A673 (cell line): ENCODE data around the gene BEND6. TPM values are rescaled to one million over a fixed set of nuclear protein-coding genes. Genes with fewer than 3 reads are reported as not detected.
A peak's percentile ranks its signal among the peaks of the same experiment; 100 is the strongest.

ENCODE experiments used
- BruUV-seq: library from RNA; stranded (reverse); fragments of 400-500 nt; replicated peaks from 2 replicates; lab custom pipeline; 2021; lab: Mats Ljungman, UMichigan
- CTCF ChIA-PET: fragments of 300-600 bp; sonication (Branson Sonifier 250); formaldehyde crosslinking; loops from one replicate; lab custom pipeline; 2022; ENCODE audit warnings: antibody characterized with exemption; lab: Charles Lee
- POLR2A ChIA-PET: fragments of 300-600 bp; sonication (Branson Sonifier 250); formaldehyde crosslinking; loops from one replicate; lab custom pipeline; 2022; ENCODE audit warnings: antibody characterized with exemption; ENCODE audit not compliant: low non-redundant PET; lab: Charles Lee
- DNase-seq: peaks from one replicate; pipeline ENCODE4 v3.0.0-alpha.2; 2015; ENCODE audit warnings: low spot score
- H3K27ac ChIP-seq: fragments of 200-600 bp; sonication (generic); 2 replicates; pipeline ENCODE4 v1.5.1; 2016; ENCODE audit warnings: mixed run types, low read depth, mild to moderate bottlenecking, mixed read lengths, antibody characterized with exemption, low read length; ENCODE audit not compliant: poor library complexity, severe bottlenecking
- H3K27me3 ChIP-seq: fragments of 200-600 bp; sonication (generic); replicated peaks from 2 replicates; pipeline ENCODE4 v1.6.1; 2017; ENCODE audit warnings: mixed run types, low read depth, mild to moderate bottlenecking, mixed read lengths, antibody characterized with exemption, low read length; ENCODE audit not compliant: insufficient read depth, poor library complexity
- H3K36me3 ChIP-seq: fragments of 200-600 bp; sonication (generic); 2 replicates; pipeline ENCODE4 v1.6.1; 2016; ENCODE audit warnings: mixed run types, mild to moderate bottlenecking, mixed read lengths, antibody characterized with exemption, low read length; ENCODE audit not compliant: insufficient read depth, poor library complexity, severe bottlenecking
- H3K4me1 ChIP-seq: fragments of 200-600 bp; sonication (generic); 2 replicates; pipeline ENCODE4 v1.6.1; 2017; ENCODE audit warnings: mixed run types, mild to moderate bottlenecking, mixed read lengths, antibody characterized with exemption, low read length; ENCODE audit not compliant: insufficient read depth, poor library complexity, severe bottlenecking
- H3K4me3 ChIP-seq: fragments of 200-600 bp; sonication (generic); 2 replicates; pipeline ENCODE4 v1.5.1; 2016; ENCODE audit warnings: low read depth, mixed run types, mild to moderate bottlenecking, mixed read lengths, low read length; ENCODE audit not compliant: poor library complexity, severe bottlenecking
- H3K9me3 ChIP-seq: fragments of 200-600 bp; sonication (generic); 2 replicates; pipeline ENCODE4 v1.6.1; 2016; ENCODE audit warnings: mixed run types, low read depth, mild to moderate bottlenecking, mixed read lengths, antibody characterized with exemption, low read length; ENCODE audit not compliant: poor library complexity, severe bottlenecking
- EZH2 ChIP-seq: fragments of 200-600 bp; sonication (generic); IDR thresholded peaks from 2 replicates; pipeline ENCODE4 v1.6.1; 2017; ENCODE audit warnings: borderline replicate concordance, low read depth, mild to moderate bottlenecking, mixed read lengths, antibody characterized with exemption, low read length; ENCODE audit not compliant: poor library complexity, severe bottlenecking
- intact Hi-C: fragments of 100-400 bp; cut with micrococcal nuclease; formaldehyde crosslinking; loops from one replicate; pipeline ENCODE4 v1.10.0; 2022; ENCODE audit not compliant: unreplicated experiment
- total RNA-seq: library from RNA; stranded (reverse); gene quantifications from 2 replicates; pipeline ENCODE4 v1.2.3, GENCODE V29; 2021
- TF ChIP-seq, protein P1 (sequence below): fragments of 300-800, 200-600 bp; sonication (generic); conservative IDR thresholded peaks from 2 replicates; pipeline ENCODE4 v1.5.1; 2017; ENCODE audit warnings: low read depth, mild to moderate bottlenecking, antibody characterized with exemption, low read length, moderate library complexity, mixed read lengths

BEND6 gene
- total RNA-seq, 1 experiment from 2014 or later: 5.3 TPM

GRCh38 chr6:56949925-56950495 lies 4.9 kb upstream of the BEND6 start:
- TF ChIP-seq EZH2: no peak
- TF ChIP-seq, protein P1, sequence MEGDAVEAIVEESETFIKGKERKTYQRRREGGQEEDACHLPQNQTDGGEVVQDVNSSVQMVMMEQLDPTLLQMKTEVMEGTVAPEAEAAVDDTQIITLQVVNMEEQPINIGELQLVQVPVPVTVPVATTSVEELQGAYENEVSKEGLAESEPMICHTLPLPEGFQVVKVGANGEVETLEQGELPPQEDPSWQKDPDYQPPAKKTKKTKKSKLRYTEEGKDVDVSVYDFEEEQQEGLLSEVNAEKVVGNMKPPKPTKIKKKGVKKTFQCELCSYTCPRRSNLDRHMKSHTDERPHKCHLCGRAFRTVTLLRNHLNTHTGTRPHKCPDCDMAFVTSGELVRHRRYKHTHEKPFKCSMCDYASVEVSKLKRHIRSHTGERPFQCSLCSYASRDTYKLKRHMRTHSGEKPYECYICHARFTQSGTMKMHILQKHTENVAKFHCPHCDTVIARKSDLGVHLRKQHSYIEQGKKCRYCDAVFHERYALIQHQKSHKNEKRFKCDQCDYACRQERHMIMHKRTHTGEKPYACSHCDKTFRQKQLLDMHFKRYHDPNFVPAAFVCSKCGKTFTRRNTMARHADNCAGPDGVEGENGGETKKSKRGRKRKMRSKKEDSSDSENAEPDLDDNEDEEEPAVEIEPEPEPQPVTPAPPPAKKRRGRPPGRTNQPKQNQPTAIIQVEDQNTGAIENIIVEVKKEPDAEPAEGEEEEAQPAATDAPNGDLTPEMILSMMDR: no peak
- Histone ChIP-seq H3K4me1 (peaks cover 30% of the 10 kb centered on the region), H3K4me3 (no peak overlapping the region), H3K9me3 (no peaks in the 10 kb centered on the region), H3K27me3 (no peaks in the 10 kb centered on the region), H3K36me3 (no peaks in the 10 kb centered on the region), H3K27ac (no peak overlapping the region)
- CTCF ChIA-PET: no interaction called here
- intact Hi-C loops: loop anchor here (5.0 kb wide), 1 partner anchor 367 kb away; the partner anchor contains the start of gene PRIM2
- POLR2A ChIA-PET: no interaction called here
- BruUV-seq: no TSS peak
- DNase-seq: peak; percentile 76

DNA sequence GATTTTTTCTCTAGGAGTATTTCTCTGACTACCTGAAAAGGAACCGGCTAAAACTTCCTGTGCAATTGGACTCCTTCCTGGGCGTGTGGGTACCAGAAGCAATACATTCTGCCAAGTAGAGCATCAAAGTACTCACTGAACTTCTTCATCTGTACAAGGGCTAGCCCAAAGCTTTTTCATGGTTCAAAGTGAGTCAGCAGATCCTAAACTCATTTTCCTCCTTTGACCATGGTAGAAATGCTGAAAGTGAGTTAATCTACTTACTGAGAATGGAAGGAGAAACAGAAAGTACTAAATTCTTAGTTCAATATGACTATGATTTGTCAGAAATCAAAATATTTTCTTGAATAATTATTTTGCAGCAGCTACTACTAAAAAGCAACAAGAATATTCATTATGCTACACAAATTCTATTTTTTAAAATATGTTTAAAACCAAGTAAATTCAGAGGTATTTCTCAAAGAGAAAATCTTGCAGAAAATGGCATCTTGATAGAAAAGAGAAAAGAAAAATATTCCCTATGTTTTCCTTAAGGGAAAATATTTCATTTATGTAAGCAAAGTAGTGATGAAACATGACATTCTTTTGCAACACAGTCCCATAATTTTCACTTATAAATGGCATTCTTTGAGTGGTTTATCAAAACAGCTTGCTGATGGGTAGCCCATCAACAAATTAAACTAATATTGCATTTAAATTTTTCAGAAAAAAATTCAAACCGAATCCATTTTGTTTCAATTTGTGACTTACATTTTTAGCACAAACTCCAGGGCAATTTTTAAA lies 3.7 kb upstream of the BEND6 start:
- no TSS peak for BruUV-seq
- ChIA-PET POLR2A (no interaction called here), CTCF (no interaction called here)
- peaks cover 30% of the 10 kb centered on the region for H3K4me1 ChIP-seq
- H3K27ac ChIP-seq: no peak overlapping the region
- H3K4me3 ChIP-seq: no peak overlapping the region
- TF ChIP-seq, protein P1: no peak
- no peak for TF ChIP-seq EZH2
- no peaks in the 10 kb centered on the region for H3K9me3 ChIP-seq
- H3K27me3 ChIP-seq: no peaks in the 10 kb centered on the region
- no peak for DNase-seq
- intact Hi-C loops: loop anchor here (5.0 kb wide), 1 partner anchor 366 kb away; the partner anchor contains the start of gene PRIM2
- H3K36me3 ChIP-seq: no peaks in the 10 kb centered on the region

DNA sequence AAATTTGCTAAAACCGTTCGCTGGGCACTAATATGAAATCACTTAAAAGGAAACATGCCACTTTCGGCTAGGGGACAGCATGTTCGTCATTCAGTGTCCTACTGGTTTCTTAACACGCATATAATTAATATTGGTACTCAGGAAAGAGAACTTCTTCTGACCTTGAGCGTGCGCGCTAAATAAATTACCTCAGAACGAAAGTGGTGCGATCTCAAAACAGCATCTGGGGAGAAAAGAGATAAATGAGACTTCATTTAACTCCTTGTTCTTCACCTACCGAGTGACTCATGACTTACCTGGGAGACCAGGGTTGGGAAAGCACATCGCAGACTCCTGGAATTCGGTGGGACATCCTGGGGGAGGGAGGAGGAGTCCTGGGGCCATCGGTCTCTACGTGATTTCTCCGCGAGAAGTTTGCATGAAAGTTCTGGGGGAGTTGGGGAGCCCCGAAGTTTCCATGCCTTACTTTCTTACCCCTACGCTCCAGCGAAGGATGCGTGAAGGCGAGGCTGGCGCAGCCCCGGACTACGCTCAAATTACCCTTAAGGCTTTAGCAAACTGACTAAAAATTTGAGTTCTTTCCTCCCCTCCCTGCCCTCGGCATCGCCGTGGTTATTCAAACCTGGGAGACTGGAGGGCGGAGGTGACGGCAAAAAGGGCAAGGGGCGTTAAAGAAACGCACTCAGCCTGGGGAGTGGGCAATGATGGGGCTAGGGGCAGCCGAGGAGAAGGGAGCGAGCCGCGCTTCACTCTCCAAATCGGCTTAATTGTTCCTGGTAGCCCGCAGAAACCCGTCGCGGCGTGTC lies 1.1 kb upstream of the BEND6 start:
- no peak for TF ChIP-seq EZH2
- TF ChIP-seq, protein P1: no peak
- H3K27me3 ChIP-seq: no peaks in the 10 kb centered on the region
- no peaks in the 10 kb centered on the region for H3K9me3 ChIP-seq
- ChIA-PET POLR2A (no interaction called here), CTCF (no interaction called here)
- no peaks in the 10 kb centered on the region for H3K36me3 ChIP-seq
- no TSS peak for BruUV-seq
- peak overlapping the region; percentile 80 for H3K27ac ChIP-seq
- peaks cover 30% of the 10 kb centered on the region for H3K4me1 ChIP-seq
- peak; percentile 26 for DNase-seq
- intact Hi-C loops: loop anchor here (2.0 to 5.0 kb wide), 2 partner anchors 135 to 364 kb away; partner anchors contain the start of gene PRIM2
- peak overlapping the region; percentile 77 for H3K4me3 ChIP-seq
